Neutrophil (primary cell): Measurements from ENCODE around the gene C1QTNF5.

Source experiments
- H3K27ac ChIP-seq: fragments of 200-600 bp; sonication (generic); 2 replicates; pipeline ENCODE4 v1.5.1; 2016; ENCODE audit warnings: mild to moderate bottlenecking, moderate library complexity
- H3K27me3 ChIP-seq: fragments of 200-600 bp; sonication (generic); 2 replicates; pipeline ENCODE4 v1.6.0; 2016; ENCODE audit warnings: mild to moderate bottlenecking
- H3K36me3 ChIP-seq: fragments of 200-600 bp; sonication (generic); 2 replicates; pipeline ENCODE4 v1.5.1; 2017
- H3K4me1 ChIP-seq, 2 experiments: fragments of 200-600 bp in 1 of 2; sonication (generic) in 1 of 2; 1 replicate in 1 of 2; 2 replicates in 1 of 2; pipeline versions ENCODE4 v1.5.1 to v1.6.1; 2013 to 2016; ENCODE audit warnings: low read depth in 1 of 2, low read length in 1 of 2, mild to moderate bottlenecking in 1 of 2, moderate library complexity in 1 of 2; ENCODE audit not compliant: control insufficient read depth in 1 of 2, insufficient read depth in 1 of 2
- H3K4me3 ChIP-seq, 2 experiments: fragments of 200-600 bp in 1 of 2; sonication (generic) in 1 of 2; 1 replicate in 1 of 2; 2 replicates in 1 of 2; pipeline ENCODE4 v1.5.1; 2013 to 2016; ENCODE audit warnings: low read depth in 1 of 2, low read length in 1 of 2, mild to moderate bottlenecking in 1 of 2, moderate library complexity in 1 of 2
- H3K9me3 ChIP-seq: fragments of 200-600 bp; sonication (generic); 2 replicates; pipeline ENCODE4 v1.5.1; 2016
- CTCF ChIP-seq: fragments of 200-600 bp; sonication (generic); IDR thresholded peaks from 2 replicates; pipeline ENCODE4 v1.5.1; 2016; ENCODE audit warnings: antibody characterized with exemption

The C1QTNF5 gene

GRCh38 chr11:119382101-119382500, 41.4 kb upstream of the C1QTNF5 start:
- no peaks in the 10 kb centered on the region for H3K9me3 ChIP-seq
- peaks cover 67% of the 10 kb centered on the region for H3K27me3 ChIP-seq
- H3K36me3 ChIP-seq, result no peaks in the 10 kb centered on the region
- no peak for TF ChIP-seq CTCF
- H3K27ac ChIP-seq, result no peak overlapping the region
- H3K4me1 ChIP-seq, result peaks cover 14 to 15% of the 10 kb centered on the region in 2 experiments
- peak overlapping the region; percentile 55 for H3K4me3 ChIP-seq

GRCh38 chr11:119381181-119381988, 40.7 kb upstream of the C1QTNF5 start, which contains the start of gene USP2:
Gene USP2 (minus strand): TSS chr11:119381690. CDS start chr11:119373480, 8,210 bp downstream.
- Histone ChIP-seq H3K36me3 (no peaks in the 10 kb centered on the region), H3K4me1 (peaks cover 14 to 15% of the 10 kb centered on the region in 2 experiments), H3K27ac (no peak within 1 kb of the TSS), H3K4me3 (peak within 1 kb of the TSS; percentile 55), H3K27me3 (peaks cover 67% of the 10 kb centered on the region), H3K9me3 (no peaks in the 10 kb centered on the region)
- peak; percentile 90 for TF ChIP-seq CTCF

- Histone ChIP-seq H3K36me3 (no peaks in the 10 kb centered on the region), H3K4me1 (peaks cover 14 to 15% of the 10 kb centered on the region in 2 experiments), H3K27ac (no peak overlapping the region), H3K4me3 (peak overlapping the region in 1 of 2 experiments; percentile 55), H3K27me3 (peaks cover 64% of the 10 kb centered on the region), H3K9me3 (no peaks in the 10 kb centered on the region)
- no peak for TF ChIP-seq CTCF
These were observed 40.1 kb upstream of the C1QTNF5 start for GRCh38 chr11:119380827-119381180.

GRCh38 chr11:119380160-119380826, 39.6 kb upstream of the C1QTNF5 start:
- peaks cover 14 to 15% of the 10 kb centered on the region in 2 experiments for H3K4me1 ChIP-seq
- H3K27me3 ChIP-seq, result peaks cover 59% of the 10 kb centered on the region
- H3K9me3 ChIP-seq, result no peaks in the 10 kb centered on the region
- TF ChIP-seq CTCF, result no peak
- no peaks in the 10 kb centered on the region for H3K36me3 ChIP-seq
- no peak overlapping the region for H3K27ac ChIP-seq
- H3K4me3 ChIP-seq, result no peak overlapping the region

- Histone ChIP-seq H3K36me3 (no peaks in the 10 kb centered on the region), H3K4me1 (peaks cover 14 to 15% of the 10 kb centered on the region in 2 experiments), H3K27me3 (peaks cover 46% of the 10 kb centered on the region), H3K9me3 (no peaks in the 10 kb centered on the region), H3K27ac (no peak overlapping the region), H3K4me3 (no peak overlapping the region)
- TF ChIP-seq CTCF, result no peak
These were observed 38.3 kb upstream of the C1QTNF5 start for GRCh38 chr11:119378851-119379465.
